ENCODE data around the gene ADRA1B.
"Not testable (repeated sequence)": the region's sequence is repeated elsewhere in the genome, so short reads cannot be mapped to it uniquely, and the experiment has no call there.

ADRA1B gene

GRCh38 chr5:159965031-159965837 is 49.0 kb downstream of the ADRA1B start:
- in situ Hi-C loops (cut with MboI; ENCODE audit: low sequenced_read_pairs) = no loop called here

- in situ Hi-C loops (cut with MboI; ENCODE audit: low sequenced_read_pairs) = not testable (repeated sequence)
These were observed 49.5 kb downstream of the ADRA1B start for GRCh38 chr5:159965838-159966128.

- in situ Hi-C loops (cut with MboI; ENCODE audit: low sequenced_read_pairs) = no loop called here
These were observed 53.7 kb downstream of the ADRA1B start for GRCh38 chr5:159969966-159970365.

- in situ Hi-C loops (cut with MboI; ENCODE audit: low sequenced_read_pairs) = no loop called here
These were observed 54.8 kb downstream of the ADRA1B start for GRCh38 chr5:159971038-159971437.

- in situ Hi-C loops (cut with MboI; ENCODE audit: low sequenced_read_pairs) = no loop called here
These were observed 55.2 kb downstream of the ADRA1B start for GRCh38 chr5:159971514-159971913.

- in situ Hi-C loops (cut with MboI; ENCODE audit: low sequenced_read_pairs) = no loop called here
These were observed 55.7 kb downstream of the ADRA1B start for GRCh38 chr5:159971931-159972461.

GRCh38 chr5:159972538-159973362 is 56.5 kb downstream of the ADRA1B start:
- in situ Hi-C loops (cut with MboI; ENCODE audit: low sequenced_read_pairs) = no loop called here

- in situ Hi-C loops (cut with MboI; ENCODE audit: low sequenced_read_pairs) = no loop called here
These were observed 59.3 kb downstream of the ADRA1B start for GRCh38 chr5:159975462-159976019.

GRCh38 chr5:159976921-159977320 is 60.6 kb downstream of the ADRA1B start:
- in situ Hi-C loops (cut with MboI; ENCODE audit: low sequenced_read_pairs) = no loop called here

- in situ Hi-C loops (cut with MboI; ENCODE audit: low sequenced_read_pairs) = no loop called here
These were observed 62.1 kb downstream of the ADRA1B start for GRCh38 chr5:159978358-159978757.

GRCh38 chr5:159982421-159983173 is 66.3 kb downstream of the ADRA1B start:
- in situ Hi-C loops (cut with MboI; ENCODE audit: low sequenced_read_pairs) = loop anchor here (10.0 kb wide), 1 partner anchor 828 kb away; no protein-coding TSS in a partner anchor

- in situ Hi-C loops (cut with MboI; ENCODE audit: low sequenced_read_pairs) = loop anchor here (10.0 kb wide), 1 partner anchor 832 kb away; no protein-coding TSS in a partner anchor
These were observed 70.9 kb downstream of the ADRA1B start for GRCh38 chr5:159987031-159987674.

- in situ Hi-C loops (cut with MboI; ENCODE audit: low sequenced_read_pairs) = no loop called here
These were observed 74.2 kb downstream of the ADRA1B start for GRCh38 chr5:159990506-159990905.

- in situ Hi-C loops (cut with MboI; ENCODE audit: low sequenced_read_pairs) = no loop called here
These were observed 76.3 kb downstream of the ADRA1B start for GRCh38 chr5:159992566-159992965.

GRCh38 chr5:159993194-159993593 is 76.9 kb downstream of the ADRA1B start:
- in situ Hi-C loops (cut with MboI; ENCODE audit: low sequenced_read_pairs) = no loop called here

GRCh38 chr5:159995907-159996306 is 79.6 kb downstream of the ADRA1B start:
- in situ Hi-C loops (cut with MboI; ENCODE audit: low sequenced_read_pairs) = no loop called here

GRCh38 chr5:160001457-160001856 is 85.2 kb downstream of the ADRA1B start:
- in situ Hi-C loops (cut with MboI; ENCODE audit: low sequenced_read_pairs) = no loop called here

GRCh38 chr5:160007514-160007913 is 91.2 kb downstream of the ADRA1B start:
- in situ Hi-C loops (cut with MboI; ENCODE audit: low sequenced_read_pairs) = no loop called here

GRCh38 chr5:160008529-160008876 is 92.2 kb downstream of the ADRA1B start:
- in situ Hi-C loops (cut with MboI; ENCODE audit: low sequenced_read_pairs) = not testable (repeated sequence)

GRCh38 chr5:160008877-160009590 is 92.8 kb downstream of the ADRA1B start, which contains the start of gene TTC1:
TTC1 (plus strand) TSS chr5:160009139; CDS start chr5:160010529, 1,390 bp downstream.
- in situ Hi-C loops (cut with MboI; ENCODE audit: low sequenced_read_pairs) = no loop called here

Data from HL-60/S4 treated with retinoic acid at 250 ng/mL for 4 days and 3 days (cell line).